NCI-H510A treated with DMSO at 0.1 percent for 48 hours (cell line): ENCODE data around the gene PRRC2C.
"Not testable (repeated sequence)": the region's sequence is repeated elsewhere in the genome, so short reads cannot be mapped to it uniquely, and the experiment has no call there.

Source experiments
- DNase-seq: peaks from one replicate; lab custom pipeline; 2025; lab: John Stamatoyannopoulos, UW

PRRC2C gene

DNA sequence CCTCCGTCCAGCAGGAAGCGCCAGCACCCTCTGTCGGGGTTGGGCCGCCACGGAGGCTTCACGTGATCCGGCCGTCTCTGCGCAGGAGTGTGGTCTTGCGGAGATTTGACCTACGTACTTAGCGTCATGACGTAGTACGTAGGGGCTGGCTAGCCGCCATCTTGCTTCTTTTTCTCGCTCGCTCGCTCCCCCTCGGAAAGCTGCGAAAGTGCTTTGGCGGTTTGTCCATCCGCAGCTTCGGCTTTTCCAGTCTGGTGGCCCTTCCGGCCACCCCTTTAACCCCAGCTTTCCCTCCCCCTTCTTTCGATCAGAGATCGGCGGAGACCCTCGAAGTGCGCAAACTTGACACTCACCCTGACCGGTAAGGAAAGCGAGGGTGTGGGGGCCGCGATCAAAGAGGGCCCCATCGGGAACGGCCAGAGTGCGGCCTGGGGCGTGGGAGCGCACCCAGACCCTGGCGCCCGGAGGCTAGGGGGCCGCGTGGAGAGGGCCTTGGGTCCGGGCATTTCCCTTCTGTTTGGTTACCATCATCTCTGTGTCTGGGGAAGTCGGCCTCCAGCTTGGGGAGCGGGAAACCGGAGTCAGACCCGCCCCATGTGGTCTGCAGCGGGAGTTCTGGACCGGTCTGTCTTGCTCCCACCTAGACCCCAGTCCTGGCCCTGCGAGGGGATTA, at the start of gene PRRC2C:
PRRC2C (plus strand) TSS at position 156 of the 673 bp plus-strand sequence. CDS start 26,559 bp downstream, outside the sequence.
- DNase-seq, result peak; percentile 95

DNA sequence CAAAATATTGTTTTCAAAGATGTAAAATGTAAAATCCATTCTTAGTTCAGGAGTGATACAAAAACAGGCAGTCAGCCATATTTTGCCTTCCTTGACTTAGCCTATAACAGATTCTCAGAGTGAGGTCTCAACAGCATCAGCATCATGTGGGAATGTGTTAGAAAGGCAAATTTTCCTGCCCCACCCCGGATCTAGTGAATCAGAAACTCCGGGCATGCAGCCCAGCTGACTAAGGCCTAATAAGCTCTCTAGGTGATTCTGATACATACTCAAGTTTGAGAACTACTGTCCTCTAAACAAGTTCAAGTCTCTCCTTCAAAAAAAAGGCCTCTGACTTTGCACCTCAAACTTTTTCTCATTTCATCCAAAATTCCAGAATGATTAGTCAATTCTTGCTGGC, 46.9 kb upstream of the PRRC2C start:
- DNase-seq, result no peak

DNA sequence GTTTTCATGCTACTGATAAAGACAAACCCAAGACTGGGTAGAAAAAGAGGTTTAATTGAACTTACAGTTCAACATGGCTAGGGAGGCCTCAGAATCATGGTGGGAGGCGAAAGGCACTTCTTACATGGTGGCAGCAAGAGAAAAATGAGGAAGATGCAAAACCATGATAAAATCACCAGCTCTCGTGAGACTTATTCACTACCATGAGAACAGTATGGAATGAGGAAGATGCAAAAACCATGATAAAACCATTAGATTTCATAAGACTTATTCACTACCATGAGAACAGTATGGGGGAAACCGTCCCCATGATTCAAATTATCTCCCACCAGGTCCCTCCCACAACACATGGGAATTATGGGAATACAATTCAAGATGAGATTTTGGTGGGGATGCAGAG, 45.1 kb upstream of the PRRC2C start:
- not testable (repeated sequence) for DNase-seq

DNA sequence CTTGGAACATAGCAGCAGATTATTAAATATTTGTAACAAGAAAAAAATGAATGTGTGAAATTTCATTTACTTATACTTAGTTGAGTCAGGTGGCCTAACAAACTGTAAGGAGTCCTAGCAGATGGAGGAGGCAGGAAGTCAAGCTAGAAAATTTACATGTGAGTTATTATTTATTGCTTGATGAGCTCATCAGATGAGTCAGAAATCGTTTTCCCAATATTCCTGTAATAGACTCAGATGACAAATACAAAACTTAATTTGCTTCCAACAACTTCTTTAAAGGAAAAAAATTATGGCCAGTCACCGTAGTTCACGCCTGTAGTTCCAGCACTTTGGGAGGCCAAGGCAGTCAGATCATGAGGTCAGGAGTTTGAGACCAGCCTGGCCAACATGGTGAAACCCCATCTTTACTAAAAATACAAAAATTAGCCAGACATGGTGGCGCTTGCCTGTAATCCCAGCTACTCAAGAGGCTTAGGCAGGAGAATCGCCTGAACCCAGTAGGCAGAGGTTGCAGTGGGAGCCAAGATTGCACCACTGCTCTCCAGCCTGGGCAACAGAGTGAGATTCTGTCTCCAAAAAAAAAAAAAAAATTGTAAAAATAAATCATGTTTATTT, 43.9 kb upstream of the PRRC2C start:
- DNase-seq, result not testable (repeated sequence)

DNA sequence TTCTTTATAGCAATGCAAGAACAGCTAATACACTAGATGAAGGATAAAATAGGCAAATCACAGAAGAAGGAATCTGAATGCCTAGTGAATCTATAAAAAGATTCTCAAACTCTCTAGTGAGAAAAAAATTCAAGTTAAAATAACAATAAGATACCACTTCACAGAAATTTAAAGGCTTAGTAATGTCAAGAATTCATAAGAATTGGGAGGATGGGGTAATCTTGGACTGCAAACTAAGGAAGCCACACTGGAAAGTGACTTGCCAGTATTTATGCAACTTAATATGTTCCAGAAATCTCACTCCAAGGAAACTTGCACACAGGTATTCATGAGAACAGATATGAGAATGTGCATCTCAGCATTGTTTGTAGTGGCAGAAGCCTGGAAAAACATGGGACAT, 38.9 kb upstream of the PRRC2C start:
- DNase-seq, result no peak

DNA sequence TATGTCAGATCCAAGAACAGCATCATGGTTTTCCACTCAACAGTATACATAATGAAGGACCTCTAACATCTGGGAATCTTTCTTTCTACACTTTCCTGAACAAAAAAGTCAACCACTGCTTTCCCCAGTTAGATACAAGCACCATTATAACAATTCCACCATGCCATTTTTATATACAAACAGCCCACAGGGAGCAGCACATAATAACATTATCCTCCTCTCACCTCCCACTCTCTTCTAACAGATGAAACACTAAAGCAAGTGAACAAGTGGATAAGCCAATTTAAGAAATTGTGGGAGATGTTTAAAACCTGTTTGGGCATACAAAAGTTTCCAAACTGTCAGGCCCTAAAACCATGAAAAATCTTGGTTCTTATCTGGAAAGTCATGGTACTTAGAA, 29.4 kb upstream of the PRRC2C start:
- DNase-seq, result no peak

DNA sequence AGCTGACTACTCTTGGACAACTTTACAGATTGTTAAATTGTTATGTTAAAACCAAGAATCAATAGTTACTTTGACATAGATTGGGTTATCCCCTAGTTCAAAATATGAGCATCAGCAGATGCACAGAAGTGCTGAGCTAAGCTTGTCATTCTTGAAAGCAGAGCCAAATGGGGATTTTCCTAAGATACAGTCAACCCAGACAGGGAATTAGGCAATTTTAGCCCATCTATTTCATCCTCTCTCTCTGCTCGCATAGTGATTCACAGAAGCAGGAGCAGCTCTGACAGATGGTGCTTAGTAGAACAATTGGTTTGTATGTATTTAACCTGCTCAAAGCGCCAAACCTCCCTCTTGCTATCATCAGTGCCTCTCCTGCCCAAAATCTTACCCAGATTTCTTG, 27.9 kb upstream of the PRRC2C start:
- DNase-seq, result no peak

DNA sequence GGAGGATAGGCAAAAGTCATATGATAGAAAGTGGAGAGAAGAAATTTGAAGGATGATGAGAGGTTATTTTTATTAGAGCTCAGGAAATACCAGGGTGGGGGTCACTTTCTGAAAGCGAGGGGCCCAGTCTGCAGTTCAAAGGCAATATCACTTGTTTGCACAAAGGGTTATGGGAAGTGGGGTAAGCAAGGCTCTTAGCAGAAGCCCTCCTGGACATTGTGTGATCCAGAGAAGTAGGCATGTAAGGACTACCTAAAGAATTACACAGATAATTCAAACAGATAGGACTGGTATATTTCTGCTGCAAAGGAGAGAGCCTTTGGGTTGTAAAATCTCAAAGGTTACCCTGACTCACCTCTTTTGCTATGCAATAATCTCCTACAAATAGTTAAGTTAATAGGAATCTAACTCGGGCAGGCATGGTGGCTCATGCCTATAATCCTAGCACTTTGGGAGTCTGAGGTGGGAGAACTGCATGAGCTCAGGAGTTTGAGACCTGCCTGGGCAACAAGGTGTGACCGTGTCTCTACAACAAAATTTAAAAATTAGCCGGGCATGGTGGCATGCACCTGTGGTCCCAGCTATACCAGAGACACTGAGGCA, 25.2 kb upstream of the PRRC2C start:
- DNase-seq, result no peak

DNA sequence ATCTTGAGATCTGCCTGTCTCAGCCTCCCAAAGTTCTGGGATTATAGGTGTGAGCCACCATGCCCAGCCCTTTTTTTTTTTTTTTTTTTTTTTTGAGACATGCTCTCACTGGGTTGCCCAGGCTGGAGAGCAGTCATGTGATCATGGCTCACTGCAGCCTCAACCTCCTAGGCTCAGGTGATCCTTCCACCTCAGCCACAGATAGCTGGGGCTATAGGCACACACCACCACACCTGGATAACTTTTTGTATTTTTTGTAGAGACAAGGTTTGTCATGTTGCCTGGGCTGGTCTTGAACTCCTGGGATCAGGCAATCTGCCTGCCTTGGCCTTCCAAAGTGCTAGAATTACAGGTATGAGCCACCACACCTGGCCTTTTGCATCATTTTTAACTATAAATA, 17.7 kb upstream of the PRRC2C start:
- no peak for DNase-seq

DNA sequence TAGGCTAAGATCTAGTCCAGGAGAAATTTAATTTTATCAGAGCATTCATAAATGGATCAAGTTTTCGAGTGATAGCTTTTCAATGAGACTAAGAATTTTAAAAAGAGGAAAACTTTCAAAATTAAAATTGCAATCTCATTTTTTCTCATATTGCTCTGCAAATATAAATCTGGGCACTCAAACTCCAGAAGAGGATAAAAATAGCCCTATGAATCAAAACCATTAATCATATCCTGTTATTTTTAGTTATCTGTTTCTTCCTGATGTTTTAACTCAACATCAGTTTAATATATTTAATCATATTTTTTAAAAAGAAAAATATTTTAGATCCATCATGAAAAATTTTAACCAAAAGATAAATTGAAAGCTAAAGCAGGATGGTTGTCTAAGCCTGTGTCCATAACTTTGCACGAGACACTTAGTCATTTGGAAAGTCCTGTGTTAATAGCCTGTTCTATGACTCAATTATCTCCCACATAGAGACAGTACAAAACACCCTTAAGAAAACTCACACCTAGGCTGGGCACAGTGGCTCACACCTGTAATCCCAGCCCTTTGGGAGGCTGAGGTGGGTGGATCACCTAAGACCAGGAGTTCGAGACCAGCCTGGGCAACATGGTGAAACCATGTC, 17.1 kb upstream of the PRRC2C start:
- no peak for DNase-seq

DNA sequence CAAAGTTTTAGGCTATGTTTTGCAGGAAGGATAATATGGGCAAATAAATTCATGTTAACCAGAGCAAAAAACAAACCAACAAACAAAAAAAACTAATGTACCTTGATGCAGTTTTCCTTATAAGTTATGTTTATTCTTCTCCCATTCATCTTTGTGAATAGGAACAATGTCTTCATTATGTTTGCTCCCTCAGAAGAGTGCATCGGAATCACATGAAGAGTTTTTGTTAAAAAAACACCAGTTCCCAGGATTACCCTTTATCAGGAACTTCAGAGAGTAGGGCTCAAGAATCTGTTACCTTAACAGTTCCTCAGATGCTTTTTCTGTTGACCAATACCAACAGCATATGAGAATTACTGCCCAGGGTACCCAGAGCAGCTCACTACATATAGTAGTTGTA, 14.6 kb upstream of the PRRC2C start:
- DNase-seq, result no peak

DNA sequence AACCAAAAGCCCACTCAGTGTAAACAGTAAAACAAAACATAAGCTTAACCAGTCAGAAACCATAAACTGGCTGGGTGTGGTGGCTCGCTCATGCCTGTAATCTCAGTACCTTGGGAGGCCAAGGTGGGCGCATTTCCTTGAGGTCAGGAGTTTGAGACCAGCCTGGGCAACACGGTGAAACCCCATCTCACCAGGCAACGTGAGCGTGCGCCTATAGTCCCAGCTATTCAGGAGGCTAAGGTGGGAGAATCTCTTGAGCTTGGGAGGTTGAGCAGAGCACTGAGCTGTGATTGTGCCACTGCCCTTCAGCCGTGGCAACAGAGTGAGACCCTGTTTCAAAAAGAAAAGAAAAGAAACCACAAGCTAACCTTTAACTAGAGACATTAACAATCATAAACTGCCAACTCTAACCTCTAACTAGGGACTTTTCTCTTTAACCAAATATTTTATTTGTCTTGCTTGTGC, 13.1 kb upstream of the PRRC2C start:
- no peak for DNase-seq

DNA sequence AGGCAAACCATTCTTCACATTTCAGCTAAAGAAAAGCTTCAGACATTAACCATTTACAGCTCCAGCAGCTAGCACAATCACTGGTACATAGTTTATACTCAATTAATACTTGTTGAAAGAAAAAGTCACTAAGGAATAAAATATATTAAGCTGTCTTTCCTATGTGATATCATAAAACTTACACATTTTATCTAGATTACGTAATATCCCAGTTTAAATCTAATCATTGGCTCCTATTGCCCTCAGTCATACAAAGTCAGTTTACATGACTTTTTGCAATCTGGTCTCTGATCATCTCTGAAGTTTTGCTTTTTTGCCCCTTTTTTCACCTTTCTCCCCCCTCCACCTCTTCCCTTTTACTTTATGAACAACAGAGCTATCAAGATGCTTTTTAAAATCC, 8.5 kb upstream of the PRRC2C start:
- DNase-seq, result no peak

DNA sequence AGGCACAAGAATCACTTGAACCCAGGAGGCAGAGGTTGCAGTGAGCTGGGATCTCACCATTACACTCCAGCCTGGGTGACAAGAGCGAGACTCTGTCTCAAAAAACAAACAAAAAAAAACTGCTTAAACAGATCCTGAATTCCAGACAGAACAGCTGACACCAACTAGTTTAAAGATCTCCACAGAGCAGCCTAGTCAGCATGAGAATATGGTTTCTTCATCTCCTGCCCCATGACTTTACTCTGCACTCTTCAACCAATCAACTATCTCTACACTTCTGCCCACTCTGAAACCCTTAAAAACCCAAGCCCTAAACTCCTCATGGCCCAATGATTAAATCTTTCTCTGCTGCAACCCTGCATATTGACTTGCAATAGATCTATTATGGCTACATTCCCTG, 7.5 kb upstream of the PRRC2C start:
- no peak for DNase-seq

DNA sequence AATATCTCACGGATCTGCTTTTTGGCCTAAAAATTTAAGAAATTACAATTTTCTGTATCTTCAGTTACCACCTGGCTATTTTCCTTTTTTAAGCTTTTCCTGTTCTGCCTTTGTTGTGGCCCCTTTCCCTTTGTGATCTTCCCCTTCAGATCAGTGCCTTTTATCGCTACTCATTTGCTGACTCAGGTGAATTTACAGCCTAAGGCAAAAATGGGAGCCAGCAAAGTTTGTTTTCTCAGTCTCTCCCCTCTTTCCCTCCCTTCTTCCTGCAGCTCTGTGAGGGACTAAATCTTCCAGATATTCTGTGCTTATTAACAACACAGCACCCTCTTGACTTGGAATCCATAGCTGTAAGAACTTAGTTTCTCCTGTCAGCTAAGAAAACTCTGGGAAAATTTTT, 5.3 kb upstream of the PRRC2C start:
- DNase-seq, result no peak

DNA sequence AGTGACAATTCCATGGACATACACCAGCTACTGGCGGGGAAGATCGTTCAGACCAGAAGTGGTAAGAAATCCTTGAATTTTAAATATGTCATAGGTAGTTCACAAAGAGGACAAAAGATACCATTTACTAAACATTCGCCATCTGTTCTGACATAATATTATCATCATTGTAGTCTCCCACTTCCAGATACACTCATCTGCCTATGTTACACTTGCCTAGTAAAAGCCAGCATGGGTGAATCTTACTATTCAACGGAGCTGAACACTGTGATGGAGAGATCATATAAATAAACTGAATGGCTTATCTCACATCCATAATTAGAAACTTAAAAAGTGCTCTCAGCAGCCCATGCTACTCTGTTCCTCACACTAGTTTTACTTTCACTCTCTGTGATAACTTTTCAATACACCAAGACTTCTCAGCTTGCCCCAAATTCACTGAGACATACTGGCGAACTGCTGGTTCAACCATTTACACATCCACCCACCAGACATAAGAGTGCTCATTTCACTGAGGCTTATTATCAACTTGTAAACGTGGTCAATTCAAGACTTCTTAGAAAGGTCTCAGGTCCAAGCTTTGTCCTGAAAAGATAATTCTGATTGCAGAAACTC, 463 bp upstream of the PRRC2C start:
- no peak for DNase-seq

DNA sequence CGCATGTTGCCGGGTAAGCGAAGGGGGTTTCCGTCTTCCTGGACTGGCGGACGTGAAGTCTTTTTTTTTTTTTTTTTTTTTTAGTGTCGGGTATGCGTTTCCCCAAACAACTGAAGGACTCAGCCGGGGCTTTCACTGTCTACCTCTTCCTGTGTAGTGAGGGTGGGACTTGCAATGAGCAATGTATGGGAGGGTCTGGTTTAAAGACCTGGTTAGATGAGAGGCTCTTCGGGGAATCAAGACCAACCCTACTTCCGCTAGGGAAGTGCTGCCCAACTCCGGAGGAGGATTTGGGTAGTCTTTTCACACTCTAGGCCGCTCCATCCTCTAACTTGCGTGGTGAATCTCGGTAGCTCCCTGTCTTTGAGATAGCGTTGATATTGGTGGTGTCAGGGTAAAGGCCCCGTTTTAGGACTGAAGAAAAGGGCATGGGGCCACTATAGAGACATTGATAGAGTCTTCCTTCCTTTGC, 754 bp downstream of the PRRC2C start:
- DNase-seq, result peak; percentile 33

DNA sequence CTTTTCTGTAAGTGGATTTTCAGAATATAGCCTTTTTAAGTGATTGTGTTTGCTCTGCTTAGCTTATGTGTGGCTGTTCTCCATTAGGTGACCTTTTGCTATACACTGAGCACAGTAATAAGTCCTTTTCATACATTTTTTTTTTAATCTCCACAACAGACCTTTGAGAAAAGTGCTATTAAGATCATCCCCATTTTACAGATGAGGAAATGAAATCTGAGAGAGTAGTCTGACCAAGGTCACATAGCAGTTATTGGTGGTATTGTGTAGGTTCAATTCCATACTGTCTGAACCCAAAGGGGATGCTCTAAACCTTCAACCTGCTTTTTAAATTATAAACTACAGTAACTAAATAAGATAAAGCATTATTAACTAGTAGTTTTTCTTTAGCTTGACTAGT, 1.7 kb downstream of the PRRC2C start:
- DNase-seq, result no peak

DNA sequence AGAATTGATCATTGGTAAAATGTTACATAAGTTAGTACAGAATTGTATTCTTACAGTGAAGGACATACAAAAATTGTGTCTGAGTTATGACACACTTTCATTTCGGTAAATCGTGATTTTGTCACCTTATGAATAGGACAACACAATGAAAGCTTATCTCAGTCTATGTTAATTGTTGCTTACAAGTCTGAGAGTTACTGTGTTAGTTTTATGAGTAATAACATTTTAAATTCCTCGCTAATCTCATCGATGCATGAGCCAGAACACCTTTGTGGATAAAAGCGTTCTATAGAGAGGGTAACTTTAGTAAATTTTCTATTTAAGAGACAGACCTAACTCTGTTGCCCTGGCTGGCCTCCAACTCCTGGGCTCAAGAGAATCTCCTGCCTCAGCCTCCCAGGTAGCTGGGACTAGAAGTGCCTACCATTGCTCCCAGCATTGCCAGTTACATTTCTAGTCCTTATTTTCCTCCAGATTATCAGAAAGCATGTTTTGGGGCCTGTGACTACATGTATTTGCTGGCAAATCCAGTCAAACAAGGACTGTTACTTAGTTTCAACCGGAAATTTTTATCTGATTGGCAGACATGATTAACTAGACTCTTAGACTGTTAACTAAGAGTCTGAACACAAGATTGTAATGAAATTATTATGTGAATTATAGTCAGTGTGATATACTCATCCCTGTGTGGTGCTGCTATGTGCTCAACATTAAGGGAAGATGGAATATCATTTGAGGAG, 3.0 kb downstream of the PRRC2C start:
- no peak for DNase-seq

DNA sequence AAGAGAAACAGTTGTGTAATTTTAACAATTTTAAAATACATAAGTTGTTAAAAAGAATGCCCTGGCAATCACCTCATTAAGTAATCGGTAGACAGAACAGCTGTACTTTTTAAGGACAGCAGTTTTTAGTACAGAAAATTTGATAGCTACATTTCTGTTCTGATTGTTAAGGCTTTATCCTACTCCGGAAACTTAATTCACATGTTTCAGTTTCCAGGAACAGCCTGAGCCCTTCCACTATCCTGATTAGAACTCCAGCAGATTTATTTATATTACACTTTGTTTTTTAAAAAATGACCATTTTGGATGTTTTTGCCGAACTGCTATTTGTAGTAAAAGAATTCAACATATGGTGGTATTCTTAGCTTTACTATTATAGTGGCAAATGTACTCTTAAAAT, 8.7 kb downstream of the PRRC2C start:
- DNase-seq, result no peak

DNA sequence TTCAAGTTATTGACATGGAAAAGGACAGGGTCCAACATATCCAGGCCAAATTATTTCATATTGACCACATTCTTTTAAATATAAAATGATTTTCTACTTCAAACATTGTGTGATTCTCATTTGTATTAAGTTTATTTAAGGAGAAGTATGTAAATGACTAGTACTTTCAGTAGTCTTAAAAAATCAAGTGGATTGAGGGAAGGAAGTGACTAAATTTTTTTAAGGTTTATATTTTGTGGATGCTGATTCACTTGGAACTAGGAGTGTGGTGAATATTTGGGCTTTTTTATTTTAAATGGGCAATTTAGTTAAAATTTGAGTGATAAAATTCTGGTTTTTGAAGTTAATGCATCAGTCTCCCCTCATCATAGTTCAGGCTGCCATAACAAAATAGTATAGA, 10.1 kb downstream of the PRRC2C start:
- DNase-seq, result no peak

DNA sequence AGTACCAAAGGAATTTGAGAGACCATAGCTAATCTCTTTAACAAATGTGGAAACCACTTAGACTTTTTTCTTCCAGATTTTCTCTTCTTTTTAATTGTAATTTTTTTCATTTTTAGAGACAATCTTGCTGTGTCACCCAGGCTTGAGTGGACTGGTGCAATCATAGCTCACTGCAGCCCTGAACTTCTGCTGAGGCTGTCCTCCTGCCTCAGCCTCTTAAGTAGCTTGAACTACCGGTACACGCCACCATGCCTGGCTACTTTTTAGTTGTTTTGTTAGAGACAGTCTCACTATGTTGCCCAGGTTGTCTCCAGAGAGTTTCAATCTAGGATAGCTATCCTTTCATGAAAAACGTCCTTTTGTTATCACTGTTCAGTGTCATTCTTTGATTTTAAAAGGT, 15.0 kb downstream of the PRRC2C start:
- DNase-seq, result no peak
